GM23248 (cell line): Measurements from ENCODE around the gene TRAF3.

Source experiments
- EZH2 ChIP-seq: fragments of 200-600 bp; sonication (generic); IDR thresholded peaks from 2 replicates; pipeline ENCODE4 v1.6.1; 2018; ENCODE audit warnings: antibody characterized with exemption, mild to moderate bottlenecking; ENCODE audit not compliant: insufficient read depth, poor library complexity, severe bottlenecking
- EZH2phosphoT487 ChIP-seq: fragments of 200-600 bp; sonication (generic); IDR thresholded peaks from 2 replicates; pipeline ENCODE4 v1.6.1; 2018; ENCODE audit warnings: antibody characterized with exemption, moderate library complexity, mild to moderate bottlenecking, low read depth; ENCODE audit not compliant: insufficient read depth

- no peak for TF ChIP-seq EZH2phosphoT487
- no peak for TF ChIP-seq EZH2
Measured at GRCh38 chr14:102901633-102902032, 124.4 kb downstream of the TRAF3 start.
